Muscle layer of duodenum (tissue), 2 donors: ENCODE results near the gene NUDT3.
"Not testable (repeated sequence)": the region's sequence is repeated elsewhere in the genome, so short reads cannot be mapped to it uniquely, and the experiment has no call there.

Experiments used
- H3K27ac ChIP-seq: one replicate; pipeline ENCODE4 v1.7.0; 2013; ENCODE audit warnings: mild to moderate bottlenecking, low read length
- H3K27me3 ChIP-seq: one replicate; pipeline ENCODE4 v1.7.0; 2013; ENCODE audit warnings: low read depth, mild to moderate bottlenecking, control low read depth, low read length
- H3K36me3 ChIP-seq, 2 donors: one replicate each; pipeline ENCODE4 v1.7.0; 2013; ENCODE audit warnings: low read length in 2 of 2, control low read depth in 1 of 2, mild to moderate bottlenecking in 1 of 2; ENCODE audit not compliant: insufficient read depth in 2 of 2, control insufficient read depth in 1 of 2
- H3K4me1 ChIP-seq, 2 donors: one replicate each; pipeline ENCODE4 v1.7.0; 2013; ENCODE audit warnings: low read length in 2 of 2, mild to moderate bottlenecking in 2 of 2, control low read depth in 1 of 2, moderate library complexity in 1 of 2; ENCODE audit not compliant: insufficient read depth in 2 of 2, control insufficient read depth in 1 of 2
- H3K4me3 ChIP-seq, 2 donors: one replicate each; pipeline ENCODE4 v1.7.0; 2013; ENCODE audit warnings: low read length in 2 of 2, low read depth in 1 of 2, mild to moderate bottlenecking in 1 of 2
- H3K9me3 ChIP-seq, 2 donors: one replicate each; pipeline ENCODE4 v1.7.0; 2013; ENCODE audit warnings: low read length in 2 of 2, control low read depth in 1 of 2, mild to moderate bottlenecking in 1 of 2; ENCODE audit not compliant: control insufficient read depth in 1 of 2
- donor health status: healthy.

The NUDT3 gene

DNA sequence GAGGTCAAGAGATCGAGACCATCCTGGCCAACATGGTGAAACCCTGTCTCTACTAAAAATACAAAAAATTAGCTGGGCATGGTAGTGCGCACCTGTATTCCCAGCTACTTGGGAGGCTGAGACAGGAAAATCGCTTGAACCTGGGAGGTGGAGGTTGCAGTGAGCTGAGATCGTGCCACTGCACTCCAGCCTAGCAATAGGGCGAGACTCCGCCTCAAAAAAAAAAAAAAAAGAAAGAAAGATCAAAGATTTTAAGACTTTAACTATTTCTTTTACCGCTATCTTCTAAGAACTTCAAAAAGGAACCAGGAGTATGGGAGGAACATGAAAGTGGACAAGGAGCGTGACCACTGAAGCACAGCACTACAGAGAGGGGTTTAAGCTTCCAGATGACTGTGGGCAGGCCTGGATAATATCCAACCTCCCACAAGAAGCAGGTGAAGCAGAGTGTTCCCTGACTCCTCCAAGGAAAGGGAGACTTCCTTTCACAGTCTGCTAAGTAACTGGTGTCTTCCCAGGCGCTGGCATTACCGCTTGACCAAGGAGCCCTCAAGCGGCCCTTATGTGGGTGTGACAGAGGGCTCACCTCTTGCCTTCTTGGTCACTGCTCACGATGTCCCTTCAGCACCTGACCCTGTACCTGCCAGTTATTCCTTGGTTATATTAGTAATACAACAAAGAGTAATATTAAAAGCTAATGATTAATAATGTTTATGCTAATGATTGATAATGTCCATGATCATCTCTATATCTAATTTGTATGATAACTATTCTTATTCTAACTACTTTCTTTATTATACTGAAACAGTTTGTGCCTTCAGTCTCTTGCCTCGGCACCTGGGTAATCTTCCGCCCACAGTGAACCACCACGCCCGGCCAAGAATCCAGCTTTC is 64.9 kb downstream of the NUDT3 start:
- not testable (repeated sequence) for H3K27ac ChIP-seq, H3K36me3 ChIP-seq, H3K9me3 ChIP-seq, H3K4me3 ChIP-seq, H3K27me3 ChIP-seq
- H3K4me1 ChIP-seq, result peaks cover 0 to 11% of the 10 kb centered on the region in 2 donors

DNA sequence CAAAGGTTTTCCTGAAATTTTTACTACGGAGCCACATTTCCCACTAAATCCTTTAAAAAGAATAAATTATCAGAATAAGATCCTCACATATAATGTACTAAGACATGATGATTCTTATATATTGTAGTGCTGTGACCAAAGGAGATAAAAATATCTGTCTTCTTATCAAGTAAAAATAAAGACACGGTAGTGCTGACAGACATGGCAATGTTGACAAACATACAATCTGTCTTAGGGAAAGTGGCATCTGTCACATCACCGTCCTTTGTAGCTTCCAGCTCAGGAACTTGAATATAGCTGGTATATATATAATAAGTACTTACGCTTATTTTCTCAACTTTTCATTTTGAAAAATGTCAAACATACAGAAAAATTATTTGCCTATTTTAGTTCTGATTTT is 66.8 kb downstream of the NUDT3 start:
- Histone ChIP-seq H3K9me3 (no peaks in the 10 kb centered on the region), H3K27ac (no peak overlapping the region), H3K4me1 (peaks cover 0 to 4% of the 10 kb centered on the region in 2 donors), H3K36me3 (no peaks in the 10 kb centered on the region), H3K27me3 (no peaks in the 10 kb centered on the region), H3K4me3 (no peak overlapping the region)

- Histone ChIP-seq H3K27ac (no peak overlapping the region), H3K27me3 (no peaks in the 10 kb centered on the region), H3K9me3 (no peaks in the 10 kb centered on the region), H3K36me3 (no peaks in the 10 kb centered on the region), H3K4me3 (no peak overlapping the region), H3K4me1 (peaks cover 0 to 4% of the 10 kb centered on the region in 2 donors)
Measured at GRCh38 chr6:34324738-34325444, 67.6 kb downstream of the NUDT3 start.

DNA sequence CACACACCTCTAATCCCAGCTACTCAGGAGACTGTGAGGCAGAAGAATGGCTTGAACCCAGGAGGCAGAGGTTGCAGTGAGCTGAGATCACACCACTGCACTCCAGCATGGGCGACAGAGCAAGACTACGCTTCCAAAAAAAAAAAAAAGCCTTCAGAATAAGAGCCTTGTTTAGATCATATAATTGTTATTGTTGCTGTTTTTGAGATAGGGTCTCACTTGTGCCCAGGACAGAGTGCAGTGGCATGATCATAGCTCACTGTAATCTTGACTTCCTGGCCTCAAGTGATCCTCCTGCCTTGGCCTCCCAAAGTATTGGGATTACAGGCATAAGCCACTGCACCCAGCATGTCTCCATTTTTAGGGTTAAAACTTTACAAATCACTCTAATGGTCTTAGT is 68.2 kb downstream of the NUDT3 start:
- not testable (repeated sequence) for H3K4me1 ChIP-seq, H3K36me3 ChIP-seq, H3K27ac ChIP-seq, H3K4me3 ChIP-seq, H3K9me3 ChIP-seq, H3K27me3 ChIP-seq

- no peak overlapping the region for H3K4me3 ChIP-seq
- peaks cover 0 to 8% of the 10 kb centered on the region in 2 donors for H3K4me1 ChIP-seq
- no peaks in the 10 kb centered on the region for H3K9me3 ChIP-seq
- H3K27me3 ChIP-seq, result no peaks in the 10 kb centered on the region
- no peaks in the 10 kb centered on the region for H3K36me3 ChIP-seq
- H3K27ac ChIP-seq, result no peak overlapping the region
Measured at GRCh38 chr6:34323300-34323699, 69.2 kb downstream of the NUDT3 start.

GRCh38 chr6:34322732-34323131 is 69.7 kb downstream of the NUDT3 start:
- no peak overlapping the region for H3K27ac ChIP-seq
- no peaks in the 10 kb centered on the region for H3K9me3 ChIP-seq
- no peaks in the 10 kb centered on the region for H3K36me3 ChIP-seq
- H3K4me3 ChIP-seq, result no peak overlapping the region
- no peaks in the 10 kb centered on the region for H3K27me3 ChIP-seq
- peaks cover 0 to 13% of the 10 kb centered on the region in 2 donors for H3K4me1 ChIP-seq

GRCh38 chr6:34321821-34322220 is 70.6 kb downstream of the NUDT3 start:
- Histone ChIP-seq H3K27ac (no peak overlapping the region), H3K36me3 (no peaks in the 10 kb centered on the region), H3K4me3 (no peak overlapping the region), H3K4me1 (peaks cover 0 to 16% of the 10 kb centered on the region in 2 donors), H3K9me3 (no peaks in the 10 kb centered on the region), H3K27me3 (no peaks in the 10 kb centered on the region)

GRCh38 chr6:34319471-34319885 is 73.0 kb downstream of the NUDT3 start:
- no peaks in the 10 kb centered on the region for H3K27me3 ChIP-seq
- H3K36me3 ChIP-seq, result no peaks in the 10 kb centered on the region
- H3K4me1 ChIP-seq, result peaks cover 0 to 13% of the 10 kb centered on the region in 2 donors
- no peak overlapping the region for H3K4me3 ChIP-seq
- no peaks in the 10 kb centered on the region for H3K9me3 ChIP-seq
- no peak overlapping the region for H3K27ac ChIP-seq

GRCh38 chr6:34318499-34319470 is 73.7 kb downstream of the NUDT3 start:
- Histone ChIP-seq H3K4me3 (no peak overlapping the region), H3K27me3 (no peaks in the 10 kb centered on the region), H3K27ac (no peak overlapping the region), H3K4me1 (peaks cover 0 to 13% of the 10 kb centered on the region in 2 donors), H3K36me3 (no peaks in the 10 kb centered on the region), H3K9me3 (no peaks in the 10 kb centered on the region)

DNA sequence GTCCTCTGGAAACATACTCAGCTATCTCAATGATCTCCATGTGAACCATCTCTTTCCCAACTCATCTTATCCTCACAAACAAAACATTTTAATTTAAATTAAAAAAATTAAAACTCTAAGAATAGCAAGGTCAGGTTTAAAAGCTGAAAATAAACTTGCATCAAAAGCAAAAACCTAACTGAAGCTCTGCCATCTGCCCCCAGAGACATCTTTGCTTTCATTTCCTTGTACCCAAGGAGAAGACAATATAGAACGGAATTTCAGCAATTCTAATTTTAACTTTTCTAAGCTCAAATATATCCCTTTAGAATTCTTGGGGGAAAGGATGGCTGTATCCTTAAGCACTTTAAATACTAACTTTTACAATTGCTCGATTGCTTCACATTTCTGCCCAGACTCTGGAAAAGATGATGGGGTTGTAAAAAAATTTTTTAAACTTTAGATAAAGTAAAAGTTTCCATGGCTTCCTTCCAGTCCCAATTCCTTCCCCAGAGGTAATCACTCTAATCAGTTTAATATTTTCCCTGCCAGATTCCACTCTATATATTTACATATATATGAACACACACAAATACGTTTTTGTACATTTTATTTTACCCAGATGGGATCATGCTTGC is 74.5 kb downstream of the NUDT3 start:
- Histone ChIP-seq H3K36me3 (no peaks in the 10 kb centered on the region), H3K27me3 (no peaks in the 10 kb centered on the region), H3K27ac (no peak overlapping the region), H3K4me1 (peaks cover 0 to 13% of the 10 kb centered on the region in 2 donors), H3K9me3 (no peaks in the 10 kb centered on the region), H3K4me3 (no peak overlapping the region)
